HEK293 (cell line): Measurements from ENCODE around the gene UGGT1.

Source experiments
- CTCF ChIA-PET: fragments of 350-600 bp; formaldehyde crosslinking; extraction: SDS; loops from one replicate; lab custom pipeline; 2021; ENCODE audit warnings: antibody characterized with exemption; lab: Yijun Ruan, JAX
- POLR2A ChIA-PET: fragments of 300-600 bp; formaldehyde crosslinking; extraction: SDS; loops from one replicate; lab custom pipeline; 2020; ENCODE audit warnings: antibody characterized with exemption, inconsistent platforms; lab: Yijun Ruan, JAX
- H3K27ac ChIP-seq: fragments of 200-500 bp; sonication (Bioruptor generic); 2 replicates; pipeline ENCODE4 v1.5.1; 2014; ENCODE audit warnings: low read depth, low read length, control low read depth, inconsistent platforms; ENCODE audit errors: extremely low read depth
- H3K36me3 ChIP-seq, 2 experiments: fragments of 200-500 bp in 1 of 2; sonication (Bioruptor generic) in 1 of 2; 1 replicate in 1 of 2; 2 replicates in 1 of 2; pipeline ENCODE4 v1.5.1; 2014 to 2017; ENCODE audit warnings: inconsistent platforms in 2 of 2, low read length in 2 of 2; ENCODE audit not compliant: control insufficient read depth in 2 of 2, insufficient read depth in 1 of 2
- H3K4me1 ChIP-seq: fragments of 200-500 bp; sonication (Bioruptor generic); 2 replicates; pipeline ENCODE4 v1.5.1; 2014; ENCODE audit warnings: mild to moderate bottlenecking, low read length, inconsistent platforms; ENCODE audit not compliant: control insufficient read depth, insufficient read depth
- H3K4me3 ChIP-seq: 2 replicates; pipeline ENCODE4 v1.5.1; 2011; ENCODE audit warnings: low read depth, mild to moderate bottlenecking, control low read depth, low read length, moderate library complexity
- H3K9me3 ChIP-seq: fragments of 200-500 bp; sonication (Bioruptor generic); 2 replicates; pipeline ENCODE4 v1.5.1; 2014; ENCODE audit warnings: low read depth, low read length, inconsistent platforms; ENCODE audit not compliant: control insufficient read depth, insufficient read depth
- BCL11B ChIP-seq: fragments of 450-650 bp; formaldehyde crosslinking; IDR thresholded peaks from 2 replicates; pipeline ENCODE4 v1.5.1; 2016; ENCODE audit warnings: low read depth, missing biosample characterization, missing genetic modification characterization
- HOXC10 ChIP-seq: sonication (generic); formaldehyde crosslinking; IDR thresholded peaks from 2 replicates; pipeline ENCODE4 v1.8.1; 2023; ENCODE audit warnings: mild to moderate bottlenecking, missing genetic modification reagents
- HOXD13 ChIP-seq: sonication (generic); formaldehyde crosslinking; IDR thresholded peaks from 2 replicates; pipeline ENCODE4 v1.8.0; 2022; ENCODE audit warnings: missing genetic modification reagents, borderline replicate concordance
- IKZF3 ChIP-seq: fragments of 450-650 bp; IDR thresholded peaks from 2 replicates; pipeline ENCODE4 v1.5.0; 2018; ENCODE audit warnings: missing biosample characterization, mild to moderate bottlenecking, missing genetic modification characterization, moderate library complexity
- KLF1 ChIP-seq: fragments of 450-650 bp; formaldehyde crosslinking; IDR thresholded peaks from 2 replicates; pipeline ENCODE4 v1.5.1; 2016; ENCODE audit warnings: missing biosample characterization, missing genetic modification characterization
- OSR2 ChIP-seq: fragments of 450-650 bp; formaldehyde crosslinking; IDR thresholded peaks from 2 replicates; pipeline ENCODE4 v1.5.1; 2016; ENCODE audit warnings: missing biosample characterization, missing genetic modification characterization
- REPIN1 ChIP-seq: fragments of 450-650 bp; formaldehyde crosslinking; IDR thresholded peaks from 2 replicates; pipeline ENCODE4 v1.5.1; 2017; ENCODE audit warnings: missing biosample characterization, missing genetic modification characterization, low read depth
- SP3 ChIP-seq: fragments of 450-650 bp; formaldehyde crosslinking; IDR thresholded peaks from 2 replicates; pipeline ENCODE4 v1.5.1; 2016; ENCODE audit warnings: missing biosample characterization, missing genetic modification characterization
- TCF7L2 ChIP-seq: IDR thresholded peaks from 2 replicates; pipeline ENCODE4 v1.6.1; 2011; ENCODE audit warnings: low read depth, mild to moderate bottlenecking, inconsistent platforms, low read length, moderate library complexity, borderline replicate concordance
- ZFP37 ChIP-seq: fragments of 450-650 bp; formaldehyde crosslinking; IDR thresholded peaks from 2 replicates; pipeline ENCODE4 v1.5.1; 2016; ENCODE audit warnings: missing biosample characterization, missing genetic modification characterization
- ZNF140 ChIP-seq: fragments of 450-650 bp; formaldehyde crosslinking; IDR thresholded peaks from 2 replicates; pipeline ENCODE4 v1.5.1; 2016; ENCODE audit warnings: missing biosample characterization, missing genetic modification characterization
- ZNF16 ChIP-seq: fragments of 450-650 bp; formaldehyde crosslinking; IDR thresholded peaks from 2 replicates; pipeline ENCODE4 v1.5.1; 2016; ENCODE audit warnings: low read depth, missing biosample characterization, missing genetic modification characterization
- ZNF202 ChIP-seq: fragments of 450-650 bp; formaldehyde crosslinking; IDR thresholded peaks from 2 replicates; pipeline ENCODE4 v1.5.1; 2016; ENCODE audit warnings: missing biosample characterization, missing genetic modification characterization, borderline replicate concordance
- ZNF24 ChIP-seq: fragments of 450-650 bp; formaldehyde crosslinking; IDR thresholded peaks from 2 replicates; pipeline ENCODE4 v1.5.1; 2016; ENCODE audit warnings: missing biosample characterization, missing genetic modification characterization
- ZNF335 ChIP-seq: fragments of 450-650 bp; formaldehyde crosslinking; conservative IDR thresholded peaks from 2 replicates; pipeline ENCODE4 v1.5.1; 2016; ENCODE audit warnings: missing biosample characterization, missing genetic modification characterization
- ZNF366 ChIP-seq: fragments of 450-650 bp; formaldehyde crosslinking; conservative IDR thresholded peaks from 2 replicates; pipeline ENCODE4 v1.5.1; 2016; ENCODE audit warnings: missing biosample characterization, missing genetic modification characterization
- ZNF423 ChIP-seq: fragments of 450-650 bp; formaldehyde crosslinking; IDR thresholded peaks from 2 replicates; pipeline ENCODE4 v1.5.1; 2016; ENCODE audit warnings: missing biosample characterization, missing genetic modification characterization
- ZNF426 ChIP-seq: fragments of 450-650 bp; formaldehyde crosslinking; IDR thresholded peaks from 2 replicates; pipeline ENCODE4 v1.5.1; 2017; ENCODE audit warnings: missing biosample characterization, missing genetic modification characterization, mild to moderate bottlenecking, inconsistent platforms, moderate library complexity
- ZNF548 ChIP-seq: fragments of 450-650 bp; formaldehyde crosslinking; IDR thresholded peaks from 2 replicates; pipeline ENCODE4 v1.5.1; 2016; ENCODE audit warnings: missing biosample characterization, missing genetic modification characterization
- ZNF560 ChIP-seq: fragments of 450-650 bp; formaldehyde crosslinking; IDR thresholded peaks from 2 replicates; pipeline ENCODE4 v1.5.1; 2017; ENCODE audit warnings: missing biosample characterization, missing genetic modification characterization, borderline replicate concordance
- ZNF623 ChIP-seq: fragments of 450-650 bp; formaldehyde crosslinking; IDR thresholded peaks from 2 replicates; pipeline ENCODE4 v1.5.1; 2016; ENCODE audit warnings: missing biosample characterization, missing genetic modification characterization
- ZNF791 ChIP-seq: fragments of 450-650 bp; formaldehyde crosslinking; IDR thresholded peaks from 2 replicates; pipeline ENCODE4 v1.5.1; 2016; ENCODE audit warnings: missing biosample characterization, missing genetic modification characterization
- TF ChIP-seq, protein P1 (sequence below): fragments of 450-650 bp; formaldehyde crosslinking; IDR thresholded peaks from 2 replicates; pipeline ENCODE4 v1.5.1; 2016; ENCODE audit warnings: missing biosample characterization, missing genetic modification characterization, borderline replicate concordance
- TF ChIP-seq, protein P2 (sequence below): fragments of 450-650 bp; formaldehyde crosslinking; IDR thresholded peaks from 2 replicates; pipeline ENCODE4 v1.5.1; 2016; ENCODE audit warnings: missing biosample characterization, missing genetic modification characterization, borderline replicate concordance

Gene UGGT1

DNA sequence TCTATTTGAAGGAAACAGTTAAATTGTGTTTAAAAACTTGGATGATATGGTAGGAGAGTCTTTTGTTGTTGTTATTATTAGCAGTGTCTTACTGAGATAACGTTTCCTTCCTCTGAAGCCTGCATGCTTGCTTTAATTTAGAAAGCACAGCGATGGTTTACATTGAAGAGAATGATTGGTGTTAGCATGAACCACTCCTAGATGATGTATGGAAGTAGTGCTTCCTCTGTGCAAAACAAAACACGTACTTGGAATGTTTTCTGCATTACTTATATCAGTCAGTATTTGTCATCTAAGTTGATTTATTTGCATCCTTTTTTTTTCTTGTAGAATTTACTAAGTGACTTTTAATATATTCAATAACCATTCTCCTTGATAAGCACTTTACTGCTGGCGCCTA, 89.0 kb downstream of the UGGT1 start:
- TF ChIP-seq, protein P1, sequence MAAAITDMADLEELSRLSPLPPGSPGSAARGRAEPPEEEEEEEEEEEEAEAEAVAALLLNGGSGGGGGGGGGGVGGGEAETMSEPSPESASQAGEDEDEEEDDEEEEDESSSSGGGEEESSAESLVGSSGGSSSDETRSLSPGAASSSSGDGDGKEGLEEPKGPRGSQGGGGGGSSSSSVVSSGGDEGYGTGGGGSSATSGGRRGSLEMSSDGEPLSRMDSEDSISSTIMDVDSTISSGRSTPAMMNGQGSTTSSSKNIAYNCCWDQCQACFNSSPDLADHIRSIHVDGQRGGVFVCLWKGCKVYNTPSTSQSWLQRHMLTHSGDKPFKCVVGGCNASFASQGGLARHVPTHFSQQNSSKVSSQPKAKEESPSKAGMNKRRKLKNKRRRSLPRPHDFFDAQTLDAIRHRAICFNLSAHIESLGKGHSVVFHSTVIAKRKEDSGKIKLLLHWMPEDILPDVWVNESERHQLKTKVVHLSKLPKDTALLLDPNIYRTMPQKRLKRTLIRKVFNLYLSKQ (tag by site-specific recombination), result no peak
- TF ChIP-seq REPIN1, result no peak
- TF ChIP-seq HOXC10 (CRISPR knock-in tag), result no peak
- no peak for TF ChIP-seq IKZF3 (tag by site-specific recombination)
- TF ChIP-seq KLF1 (tag by site-specific recombination), result no peak
- no peak for TF ChIP-seq ZNF548 (tag by site-specific recombination)

DNA sequence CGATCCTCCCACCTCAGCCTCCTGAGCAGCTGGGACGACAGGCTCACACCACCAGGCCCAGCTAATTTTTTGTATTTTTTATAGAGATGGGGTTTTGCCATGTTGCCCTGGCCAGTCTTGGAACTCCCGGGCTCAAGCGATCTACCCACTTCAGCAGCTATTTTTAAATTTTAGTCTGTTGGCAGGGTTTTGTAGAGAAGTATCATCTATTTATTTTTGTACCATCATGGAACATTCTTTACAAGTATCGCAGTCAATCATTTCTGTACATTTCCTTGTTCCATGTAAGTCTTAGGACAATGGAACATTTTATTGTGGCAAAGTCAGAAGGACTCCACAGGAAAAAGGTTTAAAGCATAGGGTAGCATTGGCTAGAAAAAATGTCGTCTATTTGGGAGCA, 94.6 kb downstream of the UGGT1 start:
- ChIA-PET CTCF (interaction anchor here (0.6 to 1.0 kb wide), 2 partner anchors 534 to 570 kb away, joined by 3 read pairs; no protein-coding TSS in a partner anchor), POLR2A (no interaction called here)

More for the DNA sequence above, 89.0 kb downstream of the UGGT1 start:
- Histone ChIP-seq H3K36me3 (peaks cover 64 to 97% of the 10 kb centered on the region in 2 experiments), H3K27ac (no peak overlapping the region), H3K9me3 (no peaks in the 10 kb centered on the region), H3K4me1 (no peaks in the 10 kb centered on the region), H3K4me3 (no peak overlapping the region)
- POLR2A ChIA-PET, result no interaction called here
- CTCF ChIA-PET, result interaction anchor here (0.7 to 2.0 kb wide), 11 partner anchors 9 to 125 kb away, joined by 3 to 6 read pairs (median 3); no protein-coding TSS in a partner anchor

DNA sequence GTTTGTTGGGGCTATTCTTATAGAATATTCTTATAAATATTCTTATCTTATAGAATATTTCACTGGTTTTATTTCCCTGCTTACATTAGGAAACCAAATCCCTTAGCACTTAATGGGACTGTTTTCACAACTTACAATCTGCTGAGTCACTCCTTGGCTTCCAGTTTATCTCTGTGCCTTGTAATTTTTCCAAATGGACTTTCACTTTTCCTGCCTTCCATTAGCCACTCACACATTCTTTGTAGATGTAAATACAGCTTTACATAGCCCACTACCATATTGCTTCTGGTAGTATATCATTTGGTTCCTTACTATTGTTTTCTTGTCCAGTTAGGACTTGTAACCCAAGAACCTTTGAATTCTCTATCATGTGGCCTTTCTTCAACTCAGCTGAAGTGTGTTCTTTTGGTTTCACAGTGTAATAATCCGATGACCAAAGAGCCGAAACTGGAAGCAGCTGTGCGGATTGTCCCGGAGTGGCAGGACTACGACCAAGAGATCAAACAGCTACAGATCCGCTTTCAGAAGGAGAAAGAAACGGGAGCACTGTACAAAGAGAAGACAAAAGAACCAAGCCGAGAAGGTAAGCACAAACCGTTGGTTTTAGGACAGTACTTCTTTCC, 96.1 kb downstream of the UGGT1 start:
- CTCF ChIA-PET, result no interaction called here
- no peak for TF ChIP-seq BCL11B
- TF ChIP-seq ZNF423 (tag by site-specific recombination), result no peak
- TF ChIP-seq ZNF140, result no peak
- TF ChIP-seq ZNF24, result no peak
- TF ChIP-seq HOXD13, result no peak
- TF ChIP-seq, protein P2, sequence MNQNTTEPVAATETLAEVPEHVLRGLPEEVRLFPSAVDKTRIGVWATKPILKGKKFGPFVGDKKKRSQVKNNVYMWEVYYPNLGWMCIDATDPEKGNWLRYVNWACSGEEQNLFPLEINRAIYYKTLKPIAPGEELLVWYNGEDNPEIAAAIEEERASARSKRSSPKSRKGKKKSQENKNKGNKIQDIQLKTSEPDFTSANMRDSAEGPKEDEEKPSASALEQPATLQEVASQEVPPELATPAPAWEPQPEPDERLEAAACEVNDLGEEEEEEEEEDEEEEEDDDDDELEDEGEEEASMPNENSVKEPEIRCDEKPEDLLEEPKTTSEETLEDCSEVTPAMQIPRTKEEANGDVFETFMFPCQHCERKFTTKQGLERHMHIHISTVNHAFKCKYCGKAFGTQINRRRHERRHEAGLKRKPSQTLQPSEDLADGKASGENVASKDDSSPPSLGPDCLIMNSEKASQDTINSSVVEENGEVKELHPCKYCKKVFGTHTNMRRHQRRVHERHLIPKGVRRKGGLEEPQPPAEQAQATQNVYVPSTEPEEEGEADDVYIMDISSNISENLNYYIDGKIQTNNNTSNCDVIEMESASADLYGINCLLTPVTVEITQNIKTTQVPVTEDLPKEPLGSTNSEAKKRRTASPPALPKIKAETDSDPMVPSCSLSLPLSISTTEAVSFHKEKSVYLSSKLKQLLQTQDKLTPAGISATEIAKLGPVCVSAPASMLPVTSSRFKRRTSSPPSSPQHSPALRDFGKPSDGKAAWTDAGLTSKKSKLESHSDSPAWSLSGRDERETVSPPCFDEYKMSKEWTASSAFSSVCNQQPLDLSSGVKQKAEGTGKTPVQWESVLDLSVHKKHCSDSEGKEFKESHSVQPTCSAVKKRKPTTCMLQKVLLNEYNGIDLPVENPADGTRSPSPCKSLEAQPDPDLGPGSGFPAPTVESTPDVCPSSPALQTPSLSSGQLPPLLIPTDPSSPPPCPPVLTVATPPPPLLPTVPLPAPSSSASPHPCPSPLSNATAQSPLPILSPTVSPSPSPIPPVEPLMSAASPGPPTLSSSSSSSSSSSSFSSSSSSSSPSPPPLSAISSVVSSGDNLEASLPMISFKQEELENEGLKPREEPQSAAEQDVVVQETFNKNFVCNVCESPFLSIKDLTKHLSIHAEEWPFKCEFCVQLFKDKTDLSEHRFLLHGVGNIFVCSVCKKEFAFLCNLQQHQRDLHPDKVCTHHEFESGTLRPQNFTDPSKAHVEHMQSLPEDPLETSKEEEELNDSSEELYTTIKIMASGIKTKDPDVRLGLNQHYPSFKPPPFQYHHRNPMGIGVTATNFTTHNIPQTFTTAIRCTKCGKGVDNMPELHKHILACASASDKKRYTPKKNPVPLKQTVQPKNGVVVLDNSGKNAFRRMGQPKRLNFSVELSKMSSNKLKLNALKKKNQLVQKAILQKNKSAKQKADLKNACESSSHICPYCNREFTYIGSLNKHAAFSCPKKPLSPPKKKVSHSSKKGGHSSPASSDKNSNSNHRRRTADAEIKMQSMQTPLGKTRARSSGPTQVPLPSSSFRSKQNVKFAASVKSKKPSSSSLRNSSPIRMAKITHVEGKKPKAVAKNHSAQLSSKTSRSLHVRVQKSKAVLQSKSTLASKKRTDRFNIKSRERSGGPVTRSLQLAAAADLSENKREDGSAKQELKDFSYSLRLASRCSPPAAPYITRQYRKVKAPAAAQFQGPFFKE (tag by site-specific recombination), result no peak
- no peak for TF ChIP-seq ZNF560 (tag by site-specific recombination)
- TF ChIP-seq ZNF335 (tag by site-specific recombination), result no peak
- no peak for TF ChIP-seq ZNF623 (tag by site-specific recombination)
- TF ChIP-seq ZNF16 (tag by site-specific recombination), result no peak
- no peak for TF ChIP-seq REPIN1
- no peak for TF ChIP-seq ZNF366 (tag by site-specific recombination)
- no peak for TF ChIP-seq SP3 (tag by site-specific recombination)
- no peak for TF ChIP-seq ZFP37 (tag by site-specific recombination)
- no peak for TF ChIP-seq ZNF202 (tag by site-specific recombination)
- no peak for TF ChIP-seq OSR2
- POLR2A ChIA-PET, result no interaction called here
- Histone ChIP-seq H3K36me3 (peaks cover 53 to 85% of the 10 kb centered on the region in 2 experiments), H3K27ac (no peak overlapping the region), H3K4me1 (no peaks in the 10 kb centered on the region), H3K4me3 (no peak overlapping the region), H3K9me3 (no peaks in the 10 kb centered on the region)

More for the DNA sequence above, 94.6 kb downstream of the UGGT1 start:
- TF ChIP-seq TCF7L2 (no peak), ZNF426 (tag by site-specific recombination) (no peak), ZNF791 (tag by site-specific recombination) (no peak)
- Histone ChIP-seq H3K36me3 (peaks cover 53 to 90% of the 10 kb centered on the region in 2 experiments), H3K9me3 (no peaks in the 10 kb centered on the region), H3K4me1 (no peaks in the 10 kb centered on the region), H3K27ac (no peak overlapping the region), H3K4me3 (no peak overlapping the region)
